Loucy (cell line): ENCODE results near the gene MMP27.

Experiments
- H2AFZ ChIP-seq: fragments of 200-600 bp; sonication (generic); 2 replicates; pipeline ENCODE4 v1.6.0; 2016; ENCODE audit warnings: antibody characterized with exemption, mild to moderate bottlenecking, low read length, moderate library complexity
- H3F3A ChIP-seq: fragments of 200-600 bp; 2 replicates; pipeline ENCODE4 v1.6.0; 2016; ENCODE audit warnings: antibody characterized with exemption, low read depth, mild to moderate bottlenecking
- H3K27me3 ChIP-seq: fragments of 200-600 bp; sonication (generic); 2 replicates; pipeline ENCODE4 v1.6.1; 2014; ENCODE audit warnings: low read length, mild to moderate bottlenecking; ENCODE audit not compliant: insufficient read depth, poor library complexity, severe bottlenecking
- H3K36me3 ChIP-seq: fragments of 200-600 bp; sonication (generic); 2 replicates; pipeline ENCODE4 v1.6.1; 2016; ENCODE audit warnings: low read length; ENCODE audit not compliant: insufficient read depth
- H3K4me1 ChIP-seq: fragments of 200-600 bp; sonication (generic); 2 replicates; pipeline ENCODE4 v1.5.1; 2014; ENCODE audit warnings: low read length, mild to moderate bottlenecking; ENCODE audit not compliant: insufficient read depth, poor library complexity, severe bottlenecking
- H3K4me2 ChIP-seq: fragments of 200-600 bp; sonication (generic); 2 replicates; pipeline ENCODE4 v1.6.0; 2014; ENCODE audit warnings: antibody characterized with exemption, low read length, low read depth, mild to moderate bottlenecking; ENCODE audit not compliant: poor library complexity, severe bottlenecking
- H3K4me3 ChIP-seq: fragments of 200-600 bp; sonication (generic); 2 replicates; pipeline ENCODE4 v1.5.1; 2014; ENCODE audit warnings: low read length, mild to moderate bottlenecking, mixed read lengths; ENCODE audit not compliant: poor library complexity, severe bottlenecking
- H3K79me2 ChIP-seq: fragments of 200-600 bp; sonication (generic); 2 replicates; pipeline ENCODE4 v1.6.1; 2014; ENCODE audit warnings: low read length; ENCODE audit not compliant: insufficient read depth
- H3K9ac ChIP-seq: fragments of 200-600 bp; sonication (generic); 2 replicates; pipeline ENCODE4 v1.6.0; 2014; ENCODE audit warnings: mild to moderate bottlenecking, low read depth, low read length, moderate library complexity; ENCODE audit not compliant: poor library complexity, severe bottlenecking
- H3K9me2 ChIP-seq: fragments of 200-600 bp; sonication (generic); replicated peaks from 2 replicates; pipeline ENCODE4 v1.6.1; 2016; ENCODE audit warnings: low read depth, low read length, mixed read lengths
- H3K9me3 ChIP-seq: fragments of 200-600 bp; sonication (generic); 2 replicates; pipeline ENCODE4 v1.6.1; 2014; ENCODE audit warnings: mild to moderate bottlenecking, antibody characterized with exemption, low read length, low read depth; ENCODE audit not compliant: insufficient read depth
- H4K20me1 ChIP-seq: fragments of 200-600 bp; sonication (generic); 2 replicates; pipeline ENCODE4 v1.6.0; 2014; ENCODE audit warnings: antibody characterized with exemption, low read length, mild to moderate bottlenecking; ENCODE audit not compliant: insufficient read depth, poor library complexity, severe bottlenecking
- EZH2phosphoT487 ChIP-seq: fragments of 200-600 bp; IDR thresholded peaks from 2 replicates; pipeline ENCODE4 v1.6.1; 2018; ENCODE audit warnings: antibody characterized with exemption, mild to moderate bottlenecking, moderate library complexity, borderline replicate concordance
- TF ChIP-seq, protein P1 (sequence below): fragments of 200-600 bp; sonication (generic); conservative IDR thresholded peaks from 2 replicates; pipeline ENCODE4 v1.5.1; 2014; ENCODE audit warnings: mild to moderate bottlenecking, antibody characterized with exemption, low read length

The MMP27 gene

DNA sequence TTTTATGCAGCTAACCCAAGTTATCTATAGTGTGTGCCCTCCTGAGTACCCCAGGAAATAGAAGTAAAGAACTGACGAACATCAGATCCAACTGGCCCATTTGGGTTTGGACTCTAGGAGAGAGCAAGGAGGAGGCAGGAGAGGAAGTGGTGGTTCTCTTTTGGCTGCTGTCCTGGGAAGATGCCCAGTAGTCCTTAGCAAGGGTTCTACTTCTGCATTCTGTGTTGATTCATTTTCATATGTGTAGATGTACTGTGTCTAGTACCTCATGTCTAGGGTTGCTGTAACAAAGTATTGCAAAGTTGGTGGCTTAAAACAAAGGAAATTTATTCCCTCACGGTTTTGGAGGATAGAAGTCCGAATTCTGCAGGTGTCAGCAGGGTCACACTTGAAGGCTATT, 6.6 kb upstream of the MMP27 start:
- TF ChIP-seq, protein P1, sequence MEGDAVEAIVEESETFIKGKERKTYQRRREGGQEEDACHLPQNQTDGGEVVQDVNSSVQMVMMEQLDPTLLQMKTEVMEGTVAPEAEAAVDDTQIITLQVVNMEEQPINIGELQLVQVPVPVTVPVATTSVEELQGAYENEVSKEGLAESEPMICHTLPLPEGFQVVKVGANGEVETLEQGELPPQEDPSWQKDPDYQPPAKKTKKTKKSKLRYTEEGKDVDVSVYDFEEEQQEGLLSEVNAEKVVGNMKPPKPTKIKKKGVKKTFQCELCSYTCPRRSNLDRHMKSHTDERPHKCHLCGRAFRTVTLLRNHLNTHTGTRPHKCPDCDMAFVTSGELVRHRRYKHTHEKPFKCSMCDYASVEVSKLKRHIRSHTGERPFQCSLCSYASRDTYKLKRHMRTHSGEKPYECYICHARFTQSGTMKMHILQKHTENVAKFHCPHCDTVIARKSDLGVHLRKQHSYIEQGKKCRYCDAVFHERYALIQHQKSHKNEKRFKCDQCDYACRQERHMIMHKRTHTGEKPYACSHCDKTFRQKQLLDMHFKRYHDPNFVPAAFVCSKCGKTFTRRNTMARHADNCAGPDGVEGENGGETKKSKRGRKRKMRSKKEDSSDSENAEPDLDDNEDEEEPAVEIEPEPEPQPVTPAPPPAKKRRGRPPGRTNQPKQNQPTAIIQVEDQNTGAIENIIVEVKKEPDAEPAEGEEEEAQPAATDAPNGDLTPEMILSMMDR = no peak
- no peak for TF ChIP-seq EZH2phosphoT487
- no peak overlapping the region for H2AFZ ChIP-seq
- no peaks in the 10 kb centered on the region for H3K4me1 ChIP-seq
- H3K9me3 ChIP-seq = no peaks in the 10 kb centered on the region
- no peaks in the 10 kb centered on the region for H3K79me2 ChIP-seq
- no peak overlapping the region for H3K9ac ChIP-seq
- no peaks in the 10 kb centered on the region for H3F3A ChIP-seq
- no peaks in the 10 kb centered on the region for H4K20me1 ChIP-seq
- no peaks in the 10 kb centered on the region for H3K9me2 ChIP-seq
- H3K36me3 ChIP-seq = no peaks in the 10 kb centered on the region
- no peak overlapping the region for H3K4me2 ChIP-seq
- no peak overlapping the region for H3K4me3 ChIP-seq
- H3K27me3 ChIP-seq = no peaks in the 10 kb centered on the region

DNA sequence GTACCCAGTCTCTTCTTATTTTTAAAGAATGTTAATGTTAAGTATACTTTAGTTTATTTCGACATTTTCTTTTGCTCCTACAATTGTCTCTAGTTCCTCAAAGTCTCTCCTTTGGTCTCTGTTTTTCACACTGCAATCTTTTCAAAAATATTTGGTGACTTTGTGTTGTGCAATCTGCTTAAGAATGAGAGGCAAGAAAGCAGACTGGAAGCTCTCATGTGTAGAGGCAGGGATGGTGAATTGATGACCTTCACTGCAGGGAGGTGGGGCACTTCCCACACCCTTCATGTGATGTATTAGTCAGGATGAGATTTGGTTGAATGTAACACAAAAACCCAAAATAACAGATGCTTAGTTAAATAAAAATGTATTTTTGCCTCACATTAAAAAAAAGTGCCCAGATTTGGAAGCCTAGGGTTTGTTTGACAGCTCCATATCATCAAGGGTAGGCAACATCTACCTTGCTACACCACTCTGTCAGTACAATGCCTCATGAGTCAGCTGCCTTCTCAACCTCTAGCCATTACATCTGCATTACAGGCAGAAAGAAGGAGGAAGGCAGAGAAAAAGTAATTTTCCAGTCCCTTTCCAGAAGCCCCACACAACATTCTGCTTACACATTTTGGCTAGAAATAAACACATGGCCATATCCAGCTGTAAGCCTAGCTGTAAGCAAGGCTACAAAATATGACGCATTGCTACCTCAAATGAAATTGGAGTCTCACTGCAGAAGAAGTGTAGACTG, 3.8 kb upstream of the MMP27 start:
- Histone ChIP-seq H3K9me2 (no peaks in the 10 kb centered on the region), H3K9me3 (no peaks in the 10 kb centered on the region), H2AFZ (no peak overlapping the region), H3K79me2 (no peaks in the 10 kb centered on the region), H3K4me1 (no peaks in the 10 kb centered on the region), H3K9ac (no peak overlapping the region), H3K36me3 (no peaks in the 10 kb centered on the region), H3K4me2 (no peak overlapping the region), H3K4me3 (no peak overlapping the region), H3F3A (no peaks in the 10 kb centered on the region), H4K20me1 (no peaks in the 10 kb centered on the region), H3K27me3 (no peaks in the 10 kb centered on the region)
- no peak for TF ChIP-seq EZH2phosphoT487
- TF ChIP-seq, protein P1 = no peak

DNA sequence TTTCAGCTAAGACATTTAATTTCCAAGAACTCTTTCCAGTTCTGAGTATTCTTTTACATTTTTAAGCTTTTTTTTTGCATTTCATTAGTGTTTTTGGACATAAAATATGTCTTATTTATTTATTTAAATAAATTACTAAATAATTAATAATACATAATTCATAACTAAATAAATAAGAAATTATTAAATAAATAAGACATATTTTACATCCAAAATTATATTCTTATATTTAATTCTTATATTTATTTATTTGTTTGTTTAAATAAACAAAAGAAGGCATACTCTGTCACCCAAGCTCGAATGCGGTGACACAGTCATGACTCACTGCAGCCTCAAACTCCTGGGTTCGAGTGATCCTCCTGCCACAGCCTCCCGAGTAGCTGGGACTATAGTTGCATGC, 3.1 kb upstream of the MMP27 start:
- no peaks in the 10 kb centered on the region for H3F3A ChIP-seq
- no peaks in the 10 kb centered on the region for H3K9me3 ChIP-seq
- H3K4me2 ChIP-seq = no peak overlapping the region
- H3K4me3 ChIP-seq = no peak overlapping the region
- H3K9ac ChIP-seq = no peak overlapping the region
- no peaks in the 10 kb centered on the region for H3K27me3 ChIP-seq
- H2AFZ ChIP-seq = no peak overlapping the region
- TF ChIP-seq, protein P1 = no peak
- TF ChIP-seq EZH2phosphoT487 = no peak
- H3K4me1 ChIP-seq = no peaks in the 10 kb centered on the region
- no peaks in the 10 kb centered on the region for H3K9me2 ChIP-seq
- no peaks in the 10 kb centered on the region for H4K20me1 ChIP-seq
- H3K79me2 ChIP-seq = no peaks in the 10 kb centered on the region
- H3K36me3 ChIP-seq = no peaks in the 10 kb centered on the region
